GM12892 (cell line): ENCODE measurements around the gene SZT2.

ENCODE experiments used
- POLR2A ChIP-seq: IDR thresholded peaks from 2 replicates; pipeline ENCODE4 v1.6.1; 2011; ENCODE audit warnings: low read depth, low read length, control low read depth
- POLR2AphosphoS5 ChIP-seq: IDR thresholded peaks from 2 replicates; pipeline ENCODE4 v1.6.1; 2011; ENCODE audit warnings: low read depth, low read length, control low read depth
- TAF1 ChIP-seq: IDR thresholded peaks from 2 replicates; pipeline ENCODE4 v1.6.1; 2011; ENCODE audit warnings: low read depth, mild to moderate bottlenecking, control low read depth, low read length, borderline replicate concordance

- TF ChIP-seq POLR2A (no peak), TAF1 (no peak), POLR2AphosphoS5 (no peak)
Measured at GRCh38 chr1:43340559-43340958, 49.1 kb upstream of the SZT2 start.
